GM21576 (cell line): Measurements from ENCODE around the gene RPS13.
"Not testable (repeated sequence)": the region's sequence is repeated elsewhere in the genome, so short reads cannot be mapped to it uniquely, and the experiment has no call there.

Experiments
- ATAC-seq: cut with Tn5 transposase; IDR thresholded peaks from one replicate; pipeline ENCODE4 v1.9.1; 2021; ENCODE audit warnings: mild to moderate bottlenecking, moderate library complexity; ENCODE audit not compliant: unreplicated experiment

The RPS13 gene

DNA sequence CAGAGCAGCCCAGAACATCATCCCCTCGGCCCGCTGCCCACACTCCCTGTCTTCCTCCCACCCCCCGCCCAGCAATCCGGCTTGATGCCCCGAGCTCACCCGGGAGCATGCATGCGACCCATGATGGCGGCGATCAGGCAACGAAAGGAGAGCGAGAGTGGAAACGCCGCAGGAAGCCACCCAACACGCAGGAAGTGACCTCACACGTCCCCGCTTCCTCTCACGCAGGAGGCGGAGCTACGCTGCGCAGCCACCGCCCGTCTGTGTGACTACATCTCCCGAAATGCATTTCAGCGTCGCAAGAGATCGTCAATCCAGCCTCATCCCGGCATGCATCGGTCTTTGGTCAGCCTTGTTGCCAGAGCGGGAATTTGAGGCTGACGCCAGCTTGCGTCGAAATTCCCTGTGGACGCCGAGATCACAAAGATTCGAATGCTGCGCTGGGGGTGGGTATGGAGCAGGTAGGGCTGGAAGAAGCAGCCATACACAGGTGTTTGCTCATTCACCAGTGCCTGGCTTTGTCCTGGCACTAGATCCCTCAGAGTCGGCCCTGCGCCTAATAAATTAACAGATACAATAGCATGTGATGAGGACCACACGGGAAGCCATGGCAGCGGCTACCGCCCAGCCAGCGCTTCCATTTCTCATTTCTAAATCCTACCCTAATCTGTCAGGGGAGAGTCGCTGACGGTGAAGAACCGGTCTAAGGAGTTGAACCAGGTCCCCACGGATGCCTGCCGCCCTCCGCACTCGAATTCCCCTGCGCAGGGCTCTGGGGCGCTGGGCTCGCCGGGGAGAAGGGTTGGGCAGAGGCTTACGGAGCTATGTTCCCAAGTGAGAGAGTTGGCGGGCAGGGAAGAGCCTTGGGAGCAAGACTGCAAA, at the start of gene RPS13:
RPS13 (minus strand) TSS at position 148 of the 882 bp plus-strand sequence; CDS start at position 122, 26 bp downstream.
- peak; percentile 98 for ATAC-seq

DNA sequence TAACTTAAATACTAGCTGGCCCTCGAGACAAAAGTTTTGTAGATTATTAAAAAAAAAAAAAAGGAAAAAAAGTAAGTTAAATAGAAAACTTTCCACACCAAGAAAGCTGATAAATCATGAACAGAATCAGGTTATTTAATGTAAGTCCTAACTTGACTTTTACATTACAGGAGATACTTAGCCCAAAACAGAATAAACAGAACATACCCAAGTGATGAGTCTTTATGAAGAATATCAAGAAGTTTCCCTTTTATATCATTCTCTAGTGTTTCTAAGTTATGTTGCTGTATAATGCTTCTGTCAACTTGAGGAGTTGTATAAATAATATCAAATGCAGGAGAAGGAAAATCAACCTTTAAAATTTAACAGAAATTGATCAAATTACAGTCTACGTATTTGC, 44.5 kb upstream of the RPS13 start:
- ATAC-seq: no peak

GRCh38 chr11:17117262-17117661, 39.8 kb upstream of the RPS13 start:
- no peak for ATAC-seq

GRCh38 chr11:17116117-17116516, 38.6 kb upstream of the RPS13 start:
- ATAC-seq: no peak

- not testable (repeated sequence) for ATAC-seq
Observed at GRCh38 chr11:17107745-17108144, 30.3 kb upstream of the RPS13 start.

DNA sequence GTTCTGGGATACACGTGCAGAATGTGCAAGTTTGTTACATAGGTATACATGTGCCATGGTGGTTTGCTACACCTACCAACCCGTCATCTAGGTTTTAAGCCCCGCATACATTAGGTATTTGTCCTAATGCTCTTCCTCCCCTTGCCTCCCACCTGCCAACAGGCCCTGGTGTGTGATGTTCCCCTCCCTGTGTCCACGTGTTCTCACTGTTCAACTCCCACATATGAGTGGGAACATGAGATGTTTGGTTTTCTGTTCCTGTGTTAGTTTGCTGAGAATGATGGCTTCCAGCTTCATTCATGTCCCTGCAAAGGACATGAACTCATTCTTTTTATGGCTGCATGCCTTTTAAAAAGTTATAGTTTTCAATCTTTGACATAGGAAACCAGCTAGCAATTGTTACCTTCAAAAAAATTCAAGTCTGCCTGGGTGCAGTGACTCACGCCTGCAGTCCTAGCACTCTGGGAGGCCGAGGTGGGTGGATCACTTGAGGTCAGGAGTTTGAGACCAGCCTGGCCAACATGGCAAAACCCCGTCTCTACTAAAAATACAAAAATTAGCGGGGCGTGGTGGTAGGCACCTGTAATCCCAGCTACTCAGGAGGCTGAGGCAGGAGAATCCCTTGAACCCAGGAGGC, 28.1 kb upstream of the RPS13 start:
- ATAC-seq: not testable (repeated sequence)

DNA sequence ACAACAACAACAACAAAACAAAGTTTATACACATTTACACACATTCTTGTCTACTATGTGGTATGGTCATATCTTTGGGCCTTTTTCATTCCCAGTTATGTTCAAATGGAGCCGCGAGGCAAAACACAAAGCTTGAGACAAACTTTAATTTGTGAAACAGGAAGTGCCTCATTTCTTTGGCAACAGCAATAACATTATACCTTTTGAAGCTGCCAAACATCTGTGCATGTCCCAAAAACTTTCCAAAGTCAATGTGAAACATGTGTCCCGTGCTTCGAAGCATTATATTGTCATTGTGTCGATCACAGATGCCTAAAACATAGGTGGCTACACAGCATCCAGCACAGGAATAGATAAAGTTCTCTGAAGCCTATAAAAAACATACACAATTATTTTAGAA, 25.0 kb upstream of the RPS13 start:
- no peak for ATAC-seq

DNA sequence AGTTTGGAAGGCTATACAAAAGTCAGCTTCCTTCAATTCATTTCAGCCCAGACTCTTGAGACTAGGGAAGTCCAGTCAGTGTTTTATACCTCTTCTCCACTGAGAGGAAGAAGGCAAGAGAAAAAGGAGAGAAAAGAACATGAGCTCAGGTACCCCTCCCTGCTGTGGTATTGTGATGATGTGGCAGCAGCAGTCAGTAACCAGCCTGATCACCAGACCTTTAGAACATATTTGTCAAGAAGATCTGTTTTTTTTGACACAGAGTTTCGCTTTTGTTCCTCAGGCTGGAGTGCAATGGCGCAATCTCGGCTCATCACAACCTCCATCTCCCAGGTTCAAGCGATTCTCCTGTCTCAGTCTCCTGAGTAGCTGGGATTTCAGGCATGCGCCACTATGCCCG, 21.2 kb upstream of the RPS13 start:
- ATAC-seq: no peak

- no peak for ATAC-seq
Observed at GRCh38 chr11:17098038-17098437, 20.6 kb upstream of the RPS13 start.

GRCh38 chr11:17085976-17086375, 8.5 kb upstream of the RPS13 start:
- ATAC-seq: not testable (repeated sequence)

DNA sequence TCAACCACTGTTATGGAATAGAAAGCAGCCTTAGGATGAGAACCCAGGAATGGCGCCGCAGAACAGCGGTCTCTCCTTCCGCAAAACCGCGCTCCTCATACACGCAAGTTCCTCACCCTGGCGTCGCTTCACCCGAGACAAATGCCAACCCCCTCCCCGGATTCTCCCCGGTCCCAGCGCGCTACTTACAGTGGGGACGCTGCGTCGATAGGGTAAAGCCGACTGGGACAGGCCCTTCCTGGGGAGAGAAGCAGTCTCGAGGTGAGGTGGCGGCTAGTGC, 287 bp downstream of the RPS13 start:
- no peak for ATAC-seq

DNA sequence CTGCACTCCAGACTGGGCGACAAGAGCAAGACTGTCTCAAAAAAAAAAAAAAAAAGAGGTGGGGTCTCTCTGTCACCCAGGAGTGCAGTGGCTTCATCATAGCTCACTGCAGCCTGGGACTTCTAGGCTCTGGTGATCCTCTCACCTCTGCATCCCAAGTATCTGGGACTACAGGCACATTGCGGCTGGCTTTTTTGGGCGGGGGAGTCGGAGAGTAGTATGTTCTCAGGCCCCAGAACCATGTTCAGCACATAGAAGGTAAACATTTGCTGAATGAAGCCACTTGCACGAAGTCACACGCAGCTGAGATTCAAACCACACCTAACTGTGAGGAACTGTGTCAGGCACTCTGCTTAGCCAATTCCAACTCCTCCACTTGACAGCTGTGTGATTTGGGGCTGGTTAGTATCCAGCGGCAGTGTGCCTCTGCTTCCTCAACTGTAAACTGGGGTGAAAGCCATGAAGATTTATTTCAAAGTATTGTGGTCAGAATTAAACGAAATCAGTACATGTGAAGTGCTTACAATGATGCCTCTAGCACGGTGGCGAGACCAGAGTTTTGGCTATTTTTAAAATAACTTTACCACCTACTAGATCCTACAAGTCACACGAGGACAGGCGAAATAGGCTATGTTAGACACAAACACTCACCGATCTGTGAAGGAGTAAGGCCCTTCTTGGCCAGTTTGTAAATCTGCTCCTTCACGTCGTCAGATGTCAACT, 789 bp downstream of the RPS13 start:
- no peak for ATAC-seq

DNA sequence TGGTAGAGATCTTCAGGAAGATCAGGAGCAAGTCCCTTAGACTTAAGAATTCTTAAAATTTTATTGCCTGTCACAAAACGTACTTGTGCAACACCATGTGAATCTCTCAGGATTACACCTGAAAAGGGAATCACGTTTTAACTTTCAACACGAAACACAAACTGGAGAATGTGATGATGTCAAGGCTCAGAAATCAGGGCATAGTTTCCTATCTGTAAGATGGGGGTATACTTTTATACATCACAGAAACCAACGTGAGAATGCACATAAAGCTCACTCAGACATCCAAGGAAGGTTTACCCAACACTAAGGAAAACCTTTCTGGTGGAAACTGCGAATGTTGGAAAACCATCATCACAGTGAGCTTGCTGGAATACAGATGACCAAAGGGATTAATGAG, 2.0 kb downstream of the RPS13 start:
- no peak for ATAC-seq

DNA sequence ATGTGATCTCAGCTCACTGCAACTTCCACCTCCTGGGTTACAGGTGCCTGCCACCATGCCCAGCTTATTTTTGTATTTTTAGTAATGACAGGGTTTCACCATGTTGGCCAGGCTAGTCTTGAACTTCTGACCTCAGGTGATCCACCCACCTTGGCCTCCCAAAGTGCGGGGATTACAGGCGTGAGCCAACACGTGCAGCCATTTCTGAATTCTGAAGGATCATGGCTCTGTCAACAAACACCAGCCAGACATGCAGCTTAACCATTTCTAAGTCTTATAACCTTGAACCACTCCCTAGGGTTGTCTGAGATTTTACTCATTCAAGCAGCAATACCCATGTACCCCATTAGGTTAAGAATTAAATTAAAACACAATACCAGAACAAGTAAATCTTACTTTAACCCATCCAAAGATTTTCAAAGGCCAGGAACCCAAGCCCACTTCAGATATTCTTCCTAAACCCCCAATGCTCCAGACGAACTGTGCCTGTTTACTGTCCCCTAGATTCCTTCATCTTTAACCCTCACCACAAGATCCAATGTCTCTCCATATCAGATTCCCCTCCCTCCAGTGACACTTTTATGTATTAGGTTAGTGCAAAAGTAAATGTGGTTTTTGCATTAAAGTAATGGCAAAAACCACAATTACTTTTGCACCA, 4.0 kb downstream of the RPS13 start:
- no peak for ATAC-seq

- no peak for ATAC-seq
Observed at GRCh38 chr11:17067417-17067816, 10.1 kb downstream of the RPS13 start.

DNA sequence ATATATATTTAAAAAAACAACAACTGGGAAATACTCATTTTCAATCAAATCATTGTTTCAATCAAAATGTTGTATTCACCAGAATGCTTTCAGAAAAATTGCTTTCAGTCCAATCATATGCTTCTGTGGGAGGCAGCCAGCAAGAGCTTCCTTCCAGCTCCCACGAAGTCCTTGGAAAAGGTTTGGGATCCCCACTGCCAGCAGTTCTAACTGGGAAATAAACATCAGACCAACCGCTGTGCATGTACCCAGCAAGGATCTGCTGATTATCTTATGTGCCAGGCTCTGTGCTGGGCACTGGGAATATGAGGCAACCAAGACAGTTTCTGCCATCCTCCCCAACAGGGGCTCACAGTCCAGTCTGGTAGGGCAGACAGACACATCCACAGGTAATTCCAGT, 10.8 kb downstream of the RPS13 start:
- ATAC-seq: no peak

- ATAC-seq: no peak
Observed at GRCh38 chr11:17063171-17064002, 14.1 kb downstream of the RPS13 start.

- ATAC-seq: not testable (repeated sequence)
Observed at GRCh38 chr11:17051146-17051545, 26.3 kb downstream of the RPS13 start.

GRCh38 chr11:17048491-17048890, 29.0 kb downstream of the RPS13 start:
- not testable (repeated sequence) for ATAC-seq

DNA sequence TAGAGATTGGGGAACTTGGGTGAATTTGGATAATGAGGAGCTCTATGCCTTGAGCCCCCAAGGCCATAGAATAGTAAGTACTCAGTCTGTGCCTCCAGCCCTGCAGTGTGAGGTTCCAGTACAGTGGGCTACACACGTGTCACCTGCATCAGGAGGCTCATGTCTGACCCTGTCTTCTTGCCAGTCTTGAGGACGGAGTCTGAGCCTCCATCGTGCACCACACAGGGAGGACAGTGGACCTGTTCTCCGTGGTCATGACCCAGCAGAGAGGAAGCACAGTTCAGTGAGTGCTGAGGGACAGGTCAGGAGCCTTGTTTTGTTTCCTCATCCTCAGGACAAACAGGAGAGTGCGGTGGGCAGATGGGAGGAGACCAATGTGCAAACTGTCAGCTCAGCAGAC, 30.8 kb downstream of the RPS13 start:
- no peak for ATAC-seq
